ENCODE data around the gene COL11A2.
A peak's percentile ranks its signal among the peaks of the same experiment; 100 is the strongest.

The COL11A2 gene

GRCh38 chr6:33124525-33124901 is 67.8 kb downstream of the COL11A2 start:
- H4K20me1 ChIP-seq (ENCODE audit: insufficient read depth, low read length), result no peaks in the 10 kb centered on the region
- DNase-seq (no peak), ATAC-seq (ENCODE audit: insufficient read depth, low read depth) (no peak)
- peaks cover 23% of the 10 kb centered on the region for H3K27me3 ChIP-seq (ENCODE audit: insufficient read depth, low read length, poor library complexity)
- H3K27ac ChIP-seq (ENCODE audit: low read length), result no peak overlapping the region
- no peak for TF ChIP-seq EZH2 (IDR thresholded peaks at IDR 0.05; ENCODE audit: borderline replicate concordance, low read depth, low read length, severe bottlenecking)
- TF ChIP-seq, protein P1, sequence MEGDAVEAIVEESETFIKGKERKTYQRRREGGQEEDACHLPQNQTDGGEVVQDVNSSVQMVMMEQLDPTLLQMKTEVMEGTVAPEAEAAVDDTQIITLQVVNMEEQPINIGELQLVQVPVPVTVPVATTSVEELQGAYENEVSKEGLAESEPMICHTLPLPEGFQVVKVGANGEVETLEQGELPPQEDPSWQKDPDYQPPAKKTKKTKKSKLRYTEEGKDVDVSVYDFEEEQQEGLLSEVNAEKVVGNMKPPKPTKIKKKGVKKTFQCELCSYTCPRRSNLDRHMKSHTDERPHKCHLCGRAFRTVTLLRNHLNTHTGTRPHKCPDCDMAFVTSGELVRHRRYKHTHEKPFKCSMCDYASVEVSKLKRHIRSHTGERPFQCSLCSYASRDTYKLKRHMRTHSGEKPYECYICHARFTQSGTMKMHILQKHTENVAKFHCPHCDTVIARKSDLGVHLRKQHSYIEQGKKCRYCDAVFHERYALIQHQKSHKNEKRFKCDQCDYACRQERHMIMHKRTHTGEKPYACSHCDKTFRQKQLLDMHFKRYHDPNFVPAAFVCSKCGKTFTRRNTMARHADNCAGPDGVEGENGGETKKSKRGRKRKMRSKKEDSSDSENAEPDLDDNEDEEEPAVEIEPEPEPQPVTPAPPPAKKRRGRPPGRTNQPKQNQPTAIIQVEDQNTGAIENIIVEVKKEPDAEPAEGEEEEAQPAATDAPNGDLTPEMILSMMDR (IDR thresholded peaks at IDR 0.05; ENCODE audit: borderline replicate concordance, extremely low read depth, low read length, poor library complexity, severe bottlenecking), result no peak
- H3K4me2 ChIP-seq (ENCODE audit: insufficient read depth, low read length), result no peak overlapping the region
- H2AFZ ChIP-seq (ENCODE audit: low read depth, low read length), result no peak overlapping the region
- H3K36me3 ChIP-seq (ENCODE audit: insufficient read depth, low read length), result no peaks in the 10 kb centered on the region
- H3K9me3 ChIP-seq (ENCODE audit: insufficient read depth, low read length, severe bottlenecking), result peaks cover 5% of the 10 kb centered on the region
- H3K4me3 ChIP-seq (ENCODE audit: low read depth in 1 of 2, low read length in 2 of 2), result no peak overlapping the region
- no peak overlapping the region for H3K9ac ChIP-seq (ENCODE audit: low read depth, low read length)
- H3K4me1 ChIP-seq (ENCODE audit: insufficient read depth, low read length), result no peaks in the 10 kb centered on the region
- H3K79me2 ChIP-seq (ENCODE audit: insufficient read depth, low read length), result no peaks in the 10 kb centered on the region

- Histone ChIP-seq H3K4me3 (ENCODE audit: low read depth in 1 of 2, low read length in 2 of 2) (no peak overlapping the region), H3K36me3 (ENCODE audit: insufficient read depth, low read length) (no peaks in the 10 kb centered on the region), H3K9ac (ENCODE audit: low read depth, low read length) (no peak overlapping the region), H3K27me3 (ENCODE audit: insufficient read depth, low read length, poor library complexity) (peaks cover 22% of the 10 kb centered on the region), H4K20me1 (ENCODE audit: insufficient read depth, low read length) (no peaks in the 10 kb centered on the region), H3K4me2 (ENCODE audit: insufficient read depth, low read length) (no peak overlapping the region), H3K4me1 (ENCODE audit: insufficient read depth, low read length) (no peaks in the 10 kb centered on the region), H2AFZ (ENCODE audit: low read depth, low read length) (no peak overlapping the region), H3K9me3 (ENCODE audit: insufficient read depth, low read length, severe bottlenecking) (peaks cover 5% of the 10 kb centered on the region), H3K79me2 (ENCODE audit: insufficient read depth, low read length) (no peaks in the 10 kb centered on the region), H3K27ac (ENCODE audit: low read length) (no peak overlapping the region)
- ATAC-seq (ENCODE audit: insufficient read depth, low read depth) (peak; percentile 59; the same call in 2 of the 3 replicates), DNase-seq (peak; percentile 27)
- TF ChIP-seq, protein P1 (IDR thresholded peaks at IDR 0.05; ENCODE audit: borderline replicate concordance, extremely low read depth, low read length, poor library complexity, severe bottlenecking), result peak; percentile 66
- TF ChIP-seq EZH2 (IDR thresholded peaks at IDR 0.05; ENCODE audit: borderline replicate concordance, low read depth, low read length, severe bottlenecking), result no peak
Observed at GRCh38 chr6:33123732-33124524, 68.3 kb downstream of the COL11A2 start.

DNA sequence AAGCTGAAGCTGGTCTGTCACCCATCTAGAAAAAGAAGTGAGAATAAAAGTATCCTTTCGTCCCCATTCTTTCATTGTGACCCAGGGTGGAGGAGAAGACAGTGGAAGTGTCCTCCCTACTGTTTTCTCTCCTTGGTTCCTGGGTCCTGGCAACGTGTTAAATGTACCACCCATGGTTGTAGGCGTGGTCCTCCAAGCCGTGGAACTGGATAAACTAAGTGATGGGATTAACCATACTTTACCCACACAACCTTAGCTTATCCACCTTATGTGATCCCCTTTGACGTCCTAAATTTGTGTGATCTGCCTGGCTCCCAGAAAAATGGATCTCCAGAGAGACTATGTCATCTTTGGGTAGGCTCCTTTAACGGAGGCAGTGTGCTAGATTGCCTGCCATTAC is 69.1 kb downstream of the COL11A2 start:
- H3K27ac ChIP-seq (ENCODE audit: low read length), result no peak overlapping the region
- no peak overlapping the region for H2AFZ ChIP-seq (ENCODE audit: low read depth, low read length)
- H3K79me2 ChIP-seq (ENCODE audit: insufficient read depth, low read length), result no peaks in the 10 kb centered on the region
- no peaks in the 10 kb centered on the region for H3K36me3 ChIP-seq (ENCODE audit: insufficient read depth, low read length)
- H3K4me3 ChIP-seq (ENCODE audit: low read depth in 1 of 2, low read length in 2 of 2), result no peak overlapping the region
- DNase-seq (no peak), ATAC-seq (ENCODE audit: insufficient read depth, low read depth) (no peak)
- no peak overlapping the region for H3K4me2 ChIP-seq (ENCODE audit: insufficient read depth, low read length)
- no peak for TF ChIP-seq EZH2 (IDR thresholded peaks at IDR 0.05; ENCODE audit: borderline replicate concordance, low read depth, low read length, severe bottlenecking)
- TF ChIP-seq, protein P1 (IDR thresholded peaks at IDR 0.05; ENCODE audit: borderline replicate concordance, extremely low read depth, low read length, poor library complexity, severe bottlenecking), result no peak
- H3K9me3 ChIP-seq (ENCODE audit: insufficient read depth, low read length, severe bottlenecking), result peaks cover 5% of the 10 kb centered on the region
- H3K9ac ChIP-seq (ENCODE audit: low read depth, low read length), result no peak overlapping the region
- H3K4me1 ChIP-seq (ENCODE audit: insufficient read depth, low read length), result no peaks in the 10 kb centered on the region
- H4K20me1 ChIP-seq (ENCODE audit: insufficient read depth, low read length), result no peaks in the 10 kb centered on the region
- H3K27me3 ChIP-seq (ENCODE audit: insufficient read depth, low read length, poor library complexity), result peaks cover 17% of the 10 kb centered on the region

Data from DND-41 (cell line).